ENCODE data around the gene PPME1.

Gene PPME1

GRCh38 chr11:74162681-74163467 is 8.2 kb upstream of the PPME1 start:
- no peak for DNase-seq (ENCODE audit: low spot score)

- no peak for DNase-seq (ENCODE audit: low spot score)
These were observed 2.3 kb upstream of the PPME1 start for GRCh38 chr11:74168838-74169237.

- no peak for DNase-seq (ENCODE audit: low spot score)
These were observed 1.2 kb upstream of the PPME1 start for GRCh38 chr11:74169738-74170458.

- DNase-seq (ENCODE audit: low spot score) = no peak
These were observed 510 bp downstream of the PPME1 start for GRCh38 chr11:74171630-74171968.

GRCh38 chr11:74171997-74172396 is 908 bp downstream of the PPME1 start:
- DNase-seq (ENCODE audit: low spot score) = no peak

- DNase-seq (ENCODE audit: low spot score) = no peak
These were observed 4.8 kb downstream of the PPME1 start for GRCh38 chr11:74175920-74176319.

GRCh38 chr11:74179234-74180052 is 8.4 kb downstream of the PPME1 start:
- DNase-seq (ENCODE audit: low spot score) = no peak

GRCh38 chr11:74182635-74183034 is 11.5 kb downstream of the PPME1 start:
- DNase-seq (ENCODE audit: low spot score) = no peak

- no peak for DNase-seq (ENCODE audit: low spot score)
These were observed 14.2 kb downstream of the PPME1 start for GRCh38 chr11:74185285-74185684.

GRCh38 chr11:74185695-74186094 is 14.6 kb downstream of the PPME1 start:
- DNase-seq (ENCODE audit: low spot score) = no peak

GRCh38 chr11:74195828-74196227 is 24.7 kb downstream of the PPME1 start:
- DNase-seq (ENCODE audit: low spot score) = no peak

GRCh38 chr11:74196781-74197486 is 25.8 kb downstream of the PPME1 start:
- no peak for DNase-seq (ENCODE audit: low spot score)

- no peak for DNase-seq (ENCODE audit: low spot score)
These were observed 32.9 kb downstream of the PPME1 start for GRCh38 chr11:74203966-74204365.

GRCh38 chr11:74204701-74205100 is 33.6 kb downstream of the PPME1 start:
- no peak for DNase-seq (ENCODE audit: low spot score)

GRCh38 chr11:74205181-74205580 is 34.1 kb downstream of the PPME1 start:
- DNase-seq (ENCODE audit: low spot score) = no peak

GRCh38 chr11:74206746-74207145 is 35.7 kb downstream of the PPME1 start:
- no peak for DNase-seq (ENCODE audit: low spot score)

GRCh38 chr11:74208507-74208906 is 37.4 kb downstream of the PPME1 start:
- no peak for DNase-seq (ENCODE audit: low spot score)

- no peak for DNase-seq (ENCODE audit: low spot score)
These were observed 41.4 kb downstream of the PPME1 start for GRCh38 chr11:74212533-74212932.

- no peak for DNase-seq (ENCODE audit: low spot score)
These were observed 49.3 kb downstream of the PPME1 start for GRCh38 chr11:74220376-74220775.

GRCh38 chr11:74221816-74222215 is 50.7 kb downstream of the PPME1 start:
- DNase-seq (ENCODE audit: low spot score) = no peak

GRCh38 chr11:74225565-74225964 is 54.5 kb downstream of the PPME1 start:
- DNase-seq (ENCODE audit: low spot score) = no peak

- no peak for DNase-seq (ENCODE audit: low spot score)
These were observed 55.8 kb downstream of the PPME1 start for GRCh38 chr11:74226907-74227306.

All from LoVo (cell line).